ENCODE measurements around the gene MYLK. TPM values are rescaled to one million over a fixed set of nuclear protein-coding genes. Genes with fewer than 3 reads are reported as not detected.

Gene MYLK
- total and polyA plus RNA-seq, 9 of the 15 experiments (the other 6 are each of a cell fraction or from before 2014, with no cell fraction given) = 0.11 to 0.53 (median 0.18) TPM; not detected in 2

DNA sequence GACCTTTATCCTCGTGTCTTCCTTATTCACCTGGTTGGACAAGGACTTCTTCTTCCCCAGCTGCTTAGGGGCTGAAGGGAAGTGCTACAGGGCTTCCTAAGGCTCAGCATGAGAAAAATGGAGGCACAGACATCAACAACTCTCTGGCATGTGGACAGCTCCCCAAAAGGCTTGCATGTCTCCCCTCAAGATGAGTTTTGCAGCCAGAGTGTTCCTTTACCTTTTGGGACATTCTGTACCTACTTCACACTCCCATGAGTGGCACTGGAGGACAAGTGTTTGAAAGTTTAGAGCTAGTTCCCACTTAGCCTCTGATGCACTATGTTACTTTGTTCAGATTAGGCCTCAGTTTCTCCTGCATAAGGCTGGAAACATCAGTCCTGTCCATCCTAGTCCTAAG lies 222.2 kb downstream of the MYLK start:
- POLR2A ChIA-PET = no interaction called here
- BruUV-seq (replicated peaks) = no TSS peak
- CTCF ChIA-PET (ENCODE audit: low intra/inter-chr PET ratio) = no interaction called here

More for the DNA sequence above, 222.2 kb downstream of the MYLK start:
- Histone ChIP-seq H3K4me3 (no peak overlapping the region), H3K4me2 (ENCODE audit: insufficient read depth, low read length) (no peak overlapping the region), H3K9me3 (replicated peaks; ENCODE audit: control insufficient read depth, insufficient read depth, low read depth, low read length) (no peaks in the 10 kb centered on the region; the same call in 1 of the 2 replicates), H3K9me1 (ENCODE audit: control insufficient read depth, insufficient read depth, low read length) (no peaks in the 10 kb centered on the region), H3K27me3 (ENCODE audit: control insufficient read depth in 2 of 2, insufficient read depth in 2 of 2, low read length in 2 of 2) (no peaks in the 10 kb centered on the region; a peak in 2 of 5 replicates), H3K9ac (ENCODE audit: insufficient read depth in 1 of 2, low read depth in 2 of 2, low read length in 2 of 2) (no peak overlapping the region), H4K20me1 (replicated peaks; ENCODE audit: control insufficient read depth, insufficient read depth, low read length) (no peaks in the 10 kb centered on the region), H3K4me1 (replicated peaks in 1 of 2; ENCODE audit: control insufficient read depth in 2 of 2, insufficient read depth in 2 of 2, low read length in 2 of 2) (no peaks in the 10 kb centered on the region), H3K79me2 (ENCODE audit: control insufficient read depth, insufficient read depth, low read length) (no peaks in the 10 kb centered on the region), H3K27ac (ENCODE audit: extremely low read depth, low read depth, low read length) (no peak overlapping the region), H2AFZ (ENCODE audit: low read depth, low read length) (no peak overlapping the region), H3K36me3 (ENCODE audit: control insufficient read depth, insufficient read depth, low read length) (no peaks in the 10 kb centered on the region)
- ATAC-seq (no peak), DNase-seq (ENCODE audit: extremely low read depth in 1 of 4, low spot score in 3 of 4) (no peak), FAIRE-seq (no peak)
- in situ Hi-C loops (cut with MboI) = no loop called here
- TF ChIP-seq PHB (CRISPR knock-in tag; IDR thresholded peaks at IDR 0.05) (no peak), NR3C1 (CRISPR knock-in tag; IDR thresholded peaks at IDR 0.05) (no peak), GABPA (tag; conservative IDR thresholded peaks at IDR 0.05; ENCODE audit: low read depth) (no peak), ZBTB1 (CRISPR knock-in tag; IDR thresholded peaks at IDR 0.05; ENCODE audit: borderline replicate concordance, low read depth) (no peak), ETV6 (IDR thresholded peaks at IDR 0.05; ENCODE audit: borderline replicate concordance in 1 of 2, low read depth in 2 of 2, low read length in 1 of 2) (no peak), ETV6 (CRISPR knock-in tag; IDR thresholded peaks at IDR 0.05; ENCODE audit: borderline replicate concordance) (no peak), U2AF1 (optimal IDR thresholded peaks at IDR 0.05; ENCODE audit: low read depth, low read length) (no peak), ZNF212 (CRISPR knock-in tag; IDR thresholded peaks at IDR 0.05) (no peak), E2F6 (IDR thresholded peaks at IDR 0.05; ENCODE audit: borderline replicate concordance in 1 of 2, extremely low read depth in 1 of 2, insufficient read depth in 1 of 2, insufficient read length in 1 of 2, low read depth in 1 of 2, low read length in 1 of 2, poor library complexity in 1 of 2, severe bottlenecking in 1 of 2) (no peak), SMARCE1 (IDR thresholded peaks at IDR 0.05) (no peak), ZNF384 (IDR thresholded peaks at IDR 0.05; ENCODE audit: low read depth, low read length) (no peak)
- TF ChIP-seq, protein P1, sequence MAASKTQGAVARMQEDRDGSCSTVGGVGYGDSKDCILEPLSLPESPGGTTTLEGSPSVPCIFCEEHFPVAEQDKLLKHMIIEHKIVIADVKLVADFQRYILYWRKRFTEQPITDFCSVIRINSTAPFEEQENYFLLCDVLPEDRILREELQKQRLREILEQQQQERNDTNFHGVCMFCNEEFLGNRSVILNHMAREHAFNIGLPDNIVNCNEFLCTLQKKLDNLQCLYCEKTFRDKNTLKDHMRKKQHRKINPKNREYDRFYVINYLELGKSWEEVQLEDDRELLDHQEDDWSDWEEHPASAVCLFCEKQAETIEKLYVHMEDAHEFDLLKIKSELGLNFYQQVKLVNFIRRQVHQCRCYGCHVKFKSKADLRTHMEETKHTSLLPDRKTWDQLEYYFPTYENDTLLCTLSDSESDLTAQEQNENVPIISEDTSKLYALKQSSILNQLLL (CRISPR knock-in tag; IDR thresholded peaks at IDR 0.05; ENCODE audit: borderline replicate concordance) = no peak
- TF ChIP-seq, protein P2, sequence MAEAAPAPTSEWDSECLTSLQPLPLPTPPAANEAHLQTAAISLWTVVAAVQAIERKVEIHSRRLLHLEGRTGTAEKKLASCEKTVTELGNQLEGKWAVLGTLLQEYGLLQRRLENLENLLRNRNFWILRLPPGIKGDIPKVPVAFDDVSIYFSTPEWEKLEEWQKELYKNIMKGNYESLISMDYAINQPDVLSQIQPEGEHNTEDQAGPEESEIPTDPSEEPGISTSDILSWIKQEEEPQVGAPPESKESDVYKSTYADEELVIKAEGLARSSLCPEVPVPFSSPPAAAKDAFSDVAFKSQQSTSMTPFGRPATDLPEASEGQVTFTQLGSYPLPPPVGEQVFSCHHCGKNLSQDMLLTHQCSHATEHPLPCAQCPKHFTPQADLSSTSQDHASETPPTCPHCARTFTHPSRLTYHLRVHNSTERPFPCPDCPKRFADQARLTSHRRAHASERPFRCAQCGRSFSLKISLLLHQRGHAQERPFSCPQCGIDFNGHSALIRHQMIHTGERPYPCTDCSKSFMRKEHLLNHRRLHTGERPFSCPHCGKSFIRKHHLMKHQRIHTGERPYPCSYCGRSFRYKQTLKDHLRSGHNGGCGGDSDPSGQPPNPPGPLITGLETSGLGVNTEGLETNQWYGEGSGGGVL (CRISPR knock-in tag; IDR thresholded peaks at IDR 0.05) = no peak
- intact Hi-C loops (cut with micrococcal nuclease) = no loop called here
- WGBS (ENCODE audit: insufficient coverage, low coverage, missing lambda C conversion rate) = no CpG with 5 or more reads among the region's 1 CpG

Data from K562 (cell line).